ENCODE results near the gene CALHM4.

DNA sequence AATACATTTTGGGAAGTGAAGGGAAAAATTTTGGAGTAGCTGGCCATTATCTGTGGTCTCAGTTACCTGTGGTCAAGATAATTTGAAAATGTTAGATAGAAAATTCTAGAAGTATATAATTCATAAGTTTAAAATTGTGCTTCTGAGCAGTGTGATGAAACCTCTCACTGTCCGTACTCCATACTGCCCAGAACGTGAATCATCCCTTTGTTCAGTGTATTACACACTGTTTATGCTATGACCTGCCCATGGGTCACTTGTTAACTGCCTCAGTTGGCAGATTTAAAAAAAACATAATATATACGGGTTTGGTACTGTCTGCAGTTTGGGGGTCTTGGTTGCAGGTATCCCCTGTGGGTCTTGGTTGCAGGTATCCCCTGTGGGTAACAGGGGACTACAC is 46.2 kb upstream of the CALHM4 start:
- TF ChIP-seq GATA3 (IDR thresholded peaks at IDR 0.05; ENCODE audit: low read depth, low read length) (no peak), GATA2 (IDR thresholded peaks at IDR 0.05; ENCODE audit: low read depth, low read length) (no peak)
